ENCODE data around the gene CABLES2.

DNA sequence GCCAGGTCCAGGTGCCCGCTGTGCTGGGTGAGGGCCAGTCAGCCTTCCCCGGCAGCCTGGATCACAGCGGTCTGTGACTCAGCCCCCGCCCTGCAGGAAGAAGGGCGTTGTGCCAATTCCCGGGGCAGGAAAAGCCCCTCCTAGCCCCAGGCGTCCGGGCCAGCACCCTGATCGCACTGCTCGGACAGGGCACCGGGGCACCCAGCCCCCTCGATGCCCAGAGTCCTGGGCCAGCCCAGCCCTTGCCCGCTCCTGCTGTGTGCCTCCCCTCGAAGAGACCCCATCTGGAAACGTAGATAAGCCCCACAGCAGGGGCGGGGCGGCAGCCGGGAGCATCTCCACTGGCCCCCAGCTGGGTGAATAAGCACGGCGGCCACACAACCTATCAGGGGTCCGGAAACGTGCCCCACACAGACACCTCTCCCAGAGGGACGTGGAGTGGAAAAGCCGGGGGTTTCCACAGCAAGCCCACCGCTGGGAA, 49.9 kb downstream of the CABLES2 start:
- TF ChIP-seq, protein P1, sequence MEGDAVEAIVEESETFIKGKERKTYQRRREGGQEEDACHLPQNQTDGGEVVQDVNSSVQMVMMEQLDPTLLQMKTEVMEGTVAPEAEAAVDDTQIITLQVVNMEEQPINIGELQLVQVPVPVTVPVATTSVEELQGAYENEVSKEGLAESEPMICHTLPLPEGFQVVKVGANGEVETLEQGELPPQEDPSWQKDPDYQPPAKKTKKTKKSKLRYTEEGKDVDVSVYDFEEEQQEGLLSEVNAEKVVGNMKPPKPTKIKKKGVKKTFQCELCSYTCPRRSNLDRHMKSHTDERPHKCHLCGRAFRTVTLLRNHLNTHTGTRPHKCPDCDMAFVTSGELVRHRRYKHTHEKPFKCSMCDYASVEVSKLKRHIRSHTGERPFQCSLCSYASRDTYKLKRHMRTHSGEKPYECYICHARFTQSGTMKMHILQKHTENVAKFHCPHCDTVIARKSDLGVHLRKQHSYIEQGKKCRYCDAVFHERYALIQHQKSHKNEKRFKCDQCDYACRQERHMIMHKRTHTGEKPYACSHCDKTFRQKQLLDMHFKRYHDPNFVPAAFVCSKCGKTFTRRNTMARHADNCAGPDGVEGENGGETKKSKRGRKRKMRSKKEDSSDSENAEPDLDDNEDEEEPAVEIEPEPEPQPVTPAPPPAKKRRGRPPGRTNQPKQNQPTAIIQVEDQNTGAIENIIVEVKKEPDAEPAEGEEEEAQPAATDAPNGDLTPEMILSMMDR (IDR thresholded peaks at IDR 0.05; ENCODE audit: low read depth, low read length, poor library complexity, severe bottlenecking), result no peak
- TF ChIP-seq EZH2phosphoT487 (IDR thresholded peaks at IDR 0.05; ENCODE audit: borderline replicate concordance, low read length), result no peak
